Ureter (tissue), 1 donor: ENCODE results near the gene SYNDIG1L. TPM values are rescaled to one million over a fixed set of nuclear protein-coding genes. Genes with fewer than 3 reads are reported as not detected.
"Not testable (repeated sequence)": the region's sequence is repeated elsewhere in the genome, so short reads cannot be mapped to it uniquely, and the experiment has no call there.

Experiments
- DNase-seq: peaks from one replicate; pipeline ENCODE4 v3.0.0-alpha.2; 2020; ENCODE audit warnings: low spot score
- total RNA-seq: library from RNA; stranded (reverse); gene quantifications from one replicate; pipeline ENCODE4 v1.2.4, GENCODE V29; 2023
- donor health status: DM: yes; HTN: yes; CAD: no.

SYNDIG1L gene
- total RNA-seq, 1 donor from 2014 or later = 0.18 TPM

DNA sequence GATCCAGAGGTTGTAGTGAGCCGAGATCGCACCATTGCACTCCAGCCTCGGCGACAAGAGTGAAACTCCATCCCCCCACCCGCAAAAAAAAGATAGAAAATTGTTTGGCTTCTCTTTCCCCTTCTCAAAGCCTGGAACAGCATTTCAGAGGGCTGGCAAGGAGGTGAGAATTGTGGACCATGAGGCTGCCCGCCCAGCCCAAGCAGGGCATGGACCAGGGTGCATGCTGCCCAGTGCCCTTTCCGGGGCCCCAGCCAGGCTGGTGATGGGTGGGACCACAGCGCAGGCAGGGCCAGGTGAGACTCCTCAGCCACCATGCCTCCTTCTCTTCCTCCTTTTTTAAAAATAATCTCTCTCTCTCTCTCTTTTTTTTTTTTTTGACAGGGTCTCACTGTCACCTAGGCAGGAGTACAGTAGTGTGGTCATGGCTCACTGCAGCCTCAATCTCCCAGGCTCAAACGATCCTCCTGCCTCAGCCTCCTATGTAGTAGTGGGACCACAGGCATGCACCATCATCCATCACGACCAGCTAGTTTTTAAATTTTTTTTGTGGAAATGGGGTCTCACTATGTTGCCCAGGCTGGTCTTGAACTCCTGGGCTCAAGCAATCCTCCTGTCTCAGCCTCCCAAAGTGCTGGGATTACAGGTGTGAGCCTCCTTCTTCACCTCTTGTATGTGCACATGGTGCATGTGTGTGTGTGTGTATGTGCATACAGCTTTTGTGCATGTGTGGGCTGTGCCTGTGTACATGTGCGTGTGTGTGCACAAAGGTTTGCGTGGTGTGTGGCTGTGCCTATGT, 22.2 kb downstream of the SYNDIG1L start:
- DNase-seq = no peak

DNA sequence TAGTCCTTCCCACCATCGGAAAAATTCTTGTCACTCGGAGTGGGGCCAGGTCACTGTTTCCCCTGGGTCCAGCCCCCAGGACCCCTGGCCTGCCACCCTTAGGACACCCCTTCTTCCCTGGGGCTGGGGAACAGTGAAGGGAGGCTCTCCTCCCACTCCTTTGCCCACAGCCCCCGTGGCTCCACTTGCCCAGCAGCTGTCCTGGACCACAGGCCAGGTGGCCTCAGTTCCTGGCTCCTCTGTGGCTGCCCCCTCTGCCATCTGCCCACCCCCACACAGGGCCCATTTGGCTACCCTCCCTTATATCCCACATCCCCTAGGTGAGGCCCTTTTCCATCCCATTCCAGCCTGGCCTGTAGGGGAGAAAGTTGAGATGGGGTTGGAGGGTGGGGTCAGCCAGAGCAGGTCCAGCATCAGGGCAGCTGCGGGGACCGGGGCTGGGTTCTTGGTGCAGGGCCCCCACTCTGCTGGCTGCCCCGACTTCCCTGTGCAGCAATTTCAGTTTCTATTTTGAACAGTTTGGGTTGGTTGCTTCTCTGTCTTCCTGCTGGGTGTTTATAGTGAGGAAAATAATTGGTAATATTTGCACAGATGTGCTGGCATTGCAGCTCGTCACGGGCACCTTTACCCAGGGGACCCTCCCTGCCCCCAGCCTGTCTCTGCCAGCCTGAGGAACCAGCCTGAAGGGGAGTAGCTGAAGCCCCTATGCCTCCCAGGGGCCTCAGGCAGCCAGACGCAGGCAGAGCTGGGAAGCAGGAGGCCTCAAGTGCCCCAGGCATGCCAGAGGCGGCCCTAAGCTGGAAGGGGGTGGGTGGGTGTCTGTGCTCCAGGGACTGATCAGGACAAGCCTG, 23.4 kb downstream of the SYNDIG1L start:
- DNase-seq = no peak

GRCh38 chr14:74401504-74402241, 24.3 kb downstream of the SYNDIG1L start:
- peak; percentile 64 for DNase-seq

GRCh38 chr14:74400919-74401503, 25.0 kb downstream of the SYNDIG1L start:
- DNase-seq = no peak

DNA sequence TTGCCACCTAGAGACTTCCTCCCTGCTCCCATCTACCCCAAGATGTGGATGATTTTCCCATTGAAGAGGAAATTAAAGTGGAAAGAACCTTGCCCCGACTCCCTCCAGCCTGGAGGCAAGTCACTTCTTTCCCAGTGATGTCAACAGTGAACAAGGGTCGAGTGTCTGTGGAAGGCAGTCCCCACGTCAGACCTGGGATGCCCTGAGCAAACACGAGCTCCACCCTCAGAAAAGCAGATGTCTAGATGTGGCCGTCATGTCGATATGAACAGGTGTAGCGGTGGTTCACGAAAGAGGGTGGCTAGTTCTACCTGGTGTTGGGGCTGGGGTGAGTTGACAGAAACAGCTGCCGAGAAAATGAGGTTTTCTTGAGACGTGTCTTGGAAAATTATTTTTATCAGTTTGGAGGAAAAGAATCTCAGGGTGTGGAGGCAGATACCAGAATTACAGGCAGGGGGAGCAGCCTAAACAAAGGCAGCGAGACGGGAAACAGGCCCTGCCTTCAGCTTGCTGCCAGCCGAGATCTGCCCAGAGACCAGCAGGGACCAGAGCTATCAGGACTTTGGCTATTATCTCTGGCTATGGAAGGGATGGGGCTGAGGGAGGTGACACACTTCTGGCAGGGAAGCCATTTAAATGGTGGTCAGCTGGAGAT, 25.9 kb downstream of the SYNDIG1L start:
- DNase-seq = no peak

- DNase-seq = no peak
These were observed 30.9 kb downstream of the SYNDIG1L start for GRCh38 chr14:74395094-74395493.

DNA sequence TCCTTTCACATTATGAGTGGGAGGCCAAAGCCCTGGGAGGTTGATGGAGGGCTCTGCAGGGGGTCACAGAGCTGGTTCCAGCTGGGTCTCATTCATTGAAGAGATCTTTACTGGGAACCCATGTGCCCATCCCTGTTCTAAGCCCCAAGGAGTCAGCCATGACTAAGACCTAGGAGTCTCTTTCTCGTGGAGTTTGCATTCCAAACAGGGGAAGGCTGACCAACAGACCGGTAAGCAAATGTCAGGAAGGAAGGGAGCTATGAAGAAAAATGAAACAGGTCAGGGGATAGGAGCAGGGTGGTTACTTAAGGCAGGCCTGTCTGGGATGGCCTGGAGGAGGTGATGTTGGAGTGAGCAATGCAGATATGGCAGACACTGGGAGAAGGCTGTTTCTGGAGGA, 31.5 kb downstream of the SYNDIG1L start:
- no peak for DNase-seq

DNA sequence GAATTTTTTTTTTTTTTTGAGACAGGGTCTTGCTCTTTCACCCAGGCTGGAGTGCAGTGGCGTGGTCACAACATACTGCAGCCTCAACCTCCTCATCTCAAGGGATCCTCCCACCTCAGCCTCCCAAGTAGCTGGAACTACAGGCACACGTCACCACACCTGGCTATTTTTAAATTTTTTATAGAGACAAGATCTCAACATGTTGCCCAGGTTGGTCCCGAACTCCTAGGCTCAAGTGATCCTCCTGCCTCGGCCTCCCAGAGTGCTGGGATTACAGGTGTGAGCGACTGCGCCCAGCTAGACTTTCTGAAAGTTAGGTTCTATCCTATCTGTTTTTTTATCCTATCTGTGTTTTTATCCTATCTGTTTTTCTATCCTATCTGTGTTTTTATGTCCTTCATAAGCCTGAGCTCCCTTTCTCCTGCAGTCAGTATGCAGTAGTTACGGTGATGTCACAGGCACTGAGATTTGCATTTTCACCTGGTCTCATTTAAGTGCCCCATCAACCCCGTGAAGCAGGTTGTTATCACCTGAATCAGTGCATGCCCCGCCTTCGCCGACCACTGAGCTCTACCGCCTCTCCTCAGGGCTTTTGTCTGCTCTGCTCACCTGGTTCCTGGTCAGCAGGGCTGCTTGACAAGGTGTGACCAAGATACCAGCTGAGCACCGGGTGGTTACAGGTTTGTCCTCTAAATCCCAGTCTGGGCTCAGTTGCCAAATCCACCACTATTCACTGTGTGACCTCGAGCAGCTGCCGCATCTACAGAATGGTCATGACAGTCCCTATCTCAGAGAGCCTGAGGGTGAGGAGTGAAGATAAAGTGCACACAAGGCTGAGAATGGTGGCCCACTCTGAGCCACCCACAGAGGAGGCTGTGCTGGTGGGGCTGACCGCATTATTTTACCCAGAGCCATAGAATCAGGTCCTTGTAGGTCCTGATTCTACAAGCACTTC, 33.1 kb downstream of the SYNDIG1L start:
- no peak for DNase-seq

DNA sequence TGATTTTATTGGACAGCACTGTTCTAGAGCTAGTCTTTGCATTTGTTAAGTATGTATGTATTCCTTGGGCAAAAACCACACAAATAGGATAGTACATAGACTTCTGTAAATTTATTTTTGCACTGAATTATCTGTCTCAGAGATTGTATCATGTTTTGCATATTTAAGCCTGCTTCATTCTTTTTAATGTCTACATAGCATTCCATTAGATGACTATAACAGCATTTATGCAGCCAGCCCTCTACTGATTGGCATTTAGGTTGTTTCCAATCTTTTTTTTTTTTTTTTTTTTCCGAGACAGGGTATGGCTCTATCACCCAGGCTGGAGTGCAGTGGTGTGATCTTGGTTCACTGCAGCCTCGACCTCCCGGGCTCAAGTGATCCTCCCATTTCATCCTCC, 34.5 kb downstream of the SYNDIG1L start:
- DNase-seq = no peak

DNA sequence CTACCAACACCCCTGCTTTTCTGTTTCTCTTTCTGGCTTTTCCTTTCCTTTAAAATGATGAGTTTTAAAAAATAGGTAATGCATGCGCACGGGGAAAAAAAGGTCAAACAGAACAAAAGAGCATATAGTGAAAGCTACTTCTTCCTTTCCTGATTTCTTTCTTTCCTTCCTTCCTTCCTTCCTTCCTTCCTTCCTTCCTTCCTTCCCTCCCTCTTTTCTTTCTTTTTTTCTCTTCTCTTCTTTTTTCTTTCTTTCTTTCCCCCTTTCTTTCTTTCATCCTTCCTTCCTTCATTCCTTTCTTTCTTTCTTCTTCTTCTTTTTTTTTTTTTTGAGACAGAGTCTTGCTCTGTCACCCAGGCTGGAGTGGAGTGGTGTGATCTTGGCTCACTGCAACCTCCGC, 35.5 kb downstream of the SYNDIG1L start:
- DNase-seq = not testable (repeated sequence)

DNA sequence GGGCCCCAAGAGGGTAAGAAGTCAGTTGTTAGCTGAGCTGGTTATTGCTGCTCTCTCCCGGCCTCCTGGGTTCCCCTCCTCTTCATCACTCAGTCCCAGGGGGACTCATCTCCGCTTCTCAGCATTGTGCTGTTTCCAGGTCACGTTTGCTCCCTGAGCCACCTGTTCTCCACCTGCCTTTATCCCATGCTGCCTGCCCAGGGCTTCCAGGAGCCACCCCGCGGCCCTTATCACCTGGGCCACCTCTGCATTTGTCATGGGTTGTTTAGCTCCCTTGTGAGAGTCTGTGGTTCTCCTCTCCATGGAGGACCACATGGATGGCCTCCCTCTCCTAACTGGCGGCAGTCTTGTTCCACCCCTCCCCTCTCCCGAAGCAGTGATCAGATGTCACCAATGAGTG, 36.0 kb downstream of the SYNDIG1L start:
- no peak for DNase-seq

GRCh38 chr14:74382231-74382630, 43.8 kb downstream of the SYNDIG1L start:
- no peak for DNase-seq

- DNase-seq = not testable (repeated sequence)
These were observed 44.4 kb downstream of the SYNDIG1L start for GRCh38 chr14:74381571-74381970.

DNA sequence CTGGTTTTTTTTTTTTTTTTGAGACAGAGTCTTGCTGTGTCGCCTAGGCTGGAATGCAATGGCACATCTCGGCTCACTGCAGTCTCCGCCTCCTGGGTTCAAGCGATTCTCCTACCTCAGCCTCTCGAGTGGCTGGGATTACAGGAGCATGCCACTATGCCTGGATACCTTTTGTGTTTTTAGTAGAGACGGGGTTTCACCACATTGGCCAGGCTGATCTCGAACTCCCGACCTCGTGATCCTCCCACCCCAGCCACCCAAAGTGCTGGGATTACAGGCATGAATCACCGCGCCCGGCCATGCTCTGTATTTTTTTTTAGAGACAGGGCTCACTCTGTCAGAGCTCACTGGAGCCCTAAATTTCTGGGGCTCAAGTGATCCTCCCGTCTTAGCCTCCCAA, 45.2 kb downstream of the SYNDIG1L start:
- DNase-seq = no peak

DNA sequence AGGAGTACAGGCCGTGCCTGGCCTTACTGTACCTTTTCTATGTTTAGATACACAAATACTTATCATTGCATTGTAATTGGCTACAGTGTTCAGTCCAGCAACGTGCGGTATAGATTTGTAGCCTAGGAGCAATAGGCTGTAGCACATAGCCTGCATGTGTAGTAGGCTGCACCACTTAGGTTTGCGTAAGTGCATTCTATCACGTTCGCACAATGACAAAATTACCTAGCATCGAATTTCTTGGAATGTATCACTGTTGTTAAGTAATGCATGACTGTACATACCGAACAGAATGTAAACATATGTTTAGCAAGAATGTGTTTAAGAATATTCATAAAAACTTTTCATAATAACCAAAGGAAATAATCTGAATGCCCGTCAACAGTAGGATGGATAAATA, 45.8 kb downstream of the SYNDIG1L start:
- DNase-seq = no peak

- no peak for DNase-seq
These were observed 47.9 kb downstream of the SYNDIG1L start for GRCh38 chr14:74377976-74378690.

DNA sequence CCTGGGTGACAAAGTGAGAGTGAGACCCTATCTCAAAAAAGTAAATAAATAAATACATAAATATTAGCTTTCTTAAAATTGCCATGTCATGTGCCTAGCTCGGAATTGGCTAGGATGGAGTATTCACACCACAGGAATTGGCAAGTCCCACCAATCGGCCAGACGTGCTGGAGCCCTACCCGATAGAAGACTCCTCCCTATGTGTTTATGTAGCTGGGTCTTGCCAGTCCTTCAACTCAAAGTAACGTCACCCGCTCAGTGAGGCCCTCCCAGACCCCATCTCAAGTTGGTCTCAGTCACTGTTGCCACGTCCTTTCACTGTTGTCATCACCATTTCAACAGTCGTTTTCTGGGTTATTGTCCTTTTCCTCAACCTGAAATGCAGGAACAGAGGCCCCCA, 57.6 kb downstream of the SYNDIG1L start:
- no peak for DNase-seq

DNA sequence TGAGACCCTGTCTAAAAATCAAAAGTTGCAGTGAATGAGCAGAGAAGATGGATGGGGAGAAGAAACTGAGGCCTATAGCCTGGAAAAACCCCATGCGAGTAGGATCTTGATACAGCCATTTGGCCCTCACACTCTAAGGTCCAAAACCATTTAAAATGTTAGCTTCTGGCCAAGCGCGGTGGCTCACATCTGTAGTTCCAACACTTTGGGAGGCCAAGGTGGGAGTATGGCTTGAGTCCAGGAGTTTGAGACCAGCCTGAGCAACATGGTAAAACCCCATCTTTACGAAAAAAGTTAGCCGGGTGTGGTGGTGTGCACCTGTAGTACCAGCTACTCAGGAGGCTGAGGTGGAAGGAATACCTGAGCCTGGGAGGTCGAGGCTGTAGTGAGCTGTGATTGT, 58.0 kb downstream of the SYNDIG1L start:
- DNase-seq = no peak

DNA sequence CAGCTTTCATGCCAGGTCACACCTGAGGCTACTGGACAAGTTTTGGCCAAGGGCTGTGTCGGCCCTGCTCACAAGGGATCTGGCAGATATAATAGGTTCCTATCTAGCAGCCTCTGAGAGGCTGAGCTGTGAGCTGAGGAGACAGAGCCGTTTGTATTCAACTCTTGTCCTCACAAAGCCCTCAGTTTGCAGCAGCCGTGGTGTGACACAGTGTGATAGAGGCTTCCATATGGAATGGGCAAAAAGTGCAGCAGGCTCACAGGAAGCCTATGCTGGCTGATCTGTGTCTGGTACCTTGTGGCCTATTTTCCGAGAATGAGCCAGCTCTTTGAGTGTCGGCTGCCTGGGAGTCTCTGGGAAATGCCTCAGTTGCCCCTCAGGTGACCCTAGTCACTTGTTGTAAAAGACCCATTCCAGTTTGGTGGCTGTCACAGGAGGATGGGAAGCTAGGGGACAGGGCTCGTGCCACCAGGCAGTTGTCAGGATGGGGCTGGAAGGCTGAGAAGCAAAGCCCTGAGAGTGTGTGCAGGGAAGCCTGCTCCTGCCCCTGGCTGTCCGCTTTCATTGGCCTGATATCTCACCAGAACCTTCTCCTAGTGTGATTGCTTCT, 61.6 kb downstream of the SYNDIG1L start:
- no peak for DNase-seq
